NT2/D1 (cell line): ENCODE measurements around the gene RAB40C.

ENCODE experiments used
- SUZ12 ChIP-seq: IDR thresholded peaks from 2 replicates; pipeline ENCODE4 v1.6.1; 2011; ENCODE audit not compliant: insufficient read length, insufficient read depth; ENCODE audit errors: extremely low read depth
- YY1 ChIP-seq: IDR thresholded peaks from 2 replicates; pipeline ENCODE4 v1.6.1; 2011; ENCODE audit not compliant: insufficient read length, insufficient read depth
- ZNF274 ChIP-seq: IDR thresholded peaks from 2 replicates; pipeline ENCODE4 v1.6.1; 2011; ENCODE audit warnings: mild to moderate bottlenecking, low read depth, low read length

- TF ChIP-seq YY1 (no peak), ZNF274 (no peak), SUZ12 (no peak)
These were observed 52.6 kb downstream of the RAB40C start for GRCh38 chr16:642189-643049.
